ENCODE data around the gene LAYN.

LAYN gene

GRCh38 chr11:111582163-111582562 is 41.6 kb downstream of the LAYN start:
- Histone ChIP-seq H3K4me3 (ENCODE audit: low read depth in 1 of 2, low read length in 2 of 2) (no peak overlapping the region), H3K9ac (ENCODE audit: low read length) (no peak overlapping the region), H3K27me3 (ENCODE audit: control insufficient read depth in 1 of 2, insufficient read depth in 2 of 2, low read length in 2 of 2) (no peaks in the 10 kb centered on the region), H3K36me3 (ENCODE audit: insufficient read depth, low read length) (no peaks in the 10 kb centered on the region), H3K27ac (ENCODE audit: low read depth, low read length) (no peak overlapping the region), H3K4me1 (ENCODE audit: insufficient read depth, low read length) (no peaks in the 10 kb centered on the region), H3K9me3 (ENCODE audit: low read length) (no peaks in the 10 kb centered on the region)

- Histone ChIP-seq H3K9me3 (ENCODE audit: low read length) (no peaks in the 10 kb centered on the region), H3K4me1 (ENCODE audit: insufficient read depth, low read length) (no peaks in the 10 kb centered on the region), H3K4me3 (ENCODE audit: low read depth in 1 of 2, low read length in 2 of 2) (no peak overlapping the region), H3K36me3 (ENCODE audit: insufficient read depth, low read length) (no peaks in the 10 kb centered on the region), H3K27me3 (ENCODE audit: control insufficient read depth in 1 of 2, insufficient read depth in 2 of 2, low read length in 2 of 2) (no peaks in the 10 kb centered on the region), H3K9ac (ENCODE audit: low read length) (no peak overlapping the region), H3K27ac (ENCODE audit: low read depth, low read length) (no peak overlapping the region)
Observed at GRCh38 chr11:111582881-111583280, 42.4 kb downstream of the LAYN start.

GRCh38 chr11:111585371-111585770 is 44.9 kb downstream of the LAYN start:
- Histone ChIP-seq H3K4me1 (ENCODE audit: insufficient read depth, low read length) (no peaks in the 10 kb centered on the region), H3K36me3 (ENCODE audit: insufficient read depth, low read length) (no peaks in the 10 kb centered on the region), H3K9ac (ENCODE audit: low read length) (no peak overlapping the region), H3K27me3 (ENCODE audit: control insufficient read depth in 1 of 2, insufficient read depth in 2 of 2, low read length in 2 of 2) (no peaks in the 10 kb centered on the region), H3K27ac (ENCODE audit: low read depth, low read length) (no peak overlapping the region), H3K4me3 (ENCODE audit: low read depth in 1 of 2, low read length in 2 of 2) (no peak overlapping the region), H3K9me3 (ENCODE audit: low read length) (no peaks in the 10 kb centered on the region)

GRCh38 chr11:111586388-111586831 is 45.9 kb downstream of the LAYN start:
- Histone ChIP-seq H3K4me1 (ENCODE audit: insufficient read depth, low read length) (no peaks in the 10 kb centered on the region), H3K27me3 (ENCODE audit: control insufficient read depth in 1 of 2, insufficient read depth in 2 of 2, low read length in 2 of 2) (no peaks in the 10 kb centered on the region), H3K9ac (ENCODE audit: low read length) (no peak overlapping the region), H3K27ac (ENCODE audit: low read depth, low read length) (no peak overlapping the region), H3K4me3 (ENCODE audit: low read depth in 1 of 2, low read length in 2 of 2) (no peak overlapping the region), H3K36me3 (ENCODE audit: insufficient read depth, low read length) (no peaks in the 10 kb centered on the region), H3K9me3 (ENCODE audit: low read length) (no peaks in the 10 kb centered on the region)

- H3K27ac ChIP-seq (ENCODE audit: low read depth, low read length): no peak overlapping the region
- H3K36me3 ChIP-seq (ENCODE audit: insufficient read depth, low read length): no peaks in the 10 kb centered on the region
- no peak overlapping the region for H3K9ac ChIP-seq (ENCODE audit: low read length)
- no peaks in the 10 kb centered on the region for H3K9me3 ChIP-seq (ENCODE audit: low read length)
- no peak overlapping the region for H3K4me3 ChIP-seq (ENCODE audit: low read depth in 1 of 2, low read length in 2 of 2)
- no peaks in the 10 kb centered on the region for H3K27me3 ChIP-seq (ENCODE audit: control insufficient read depth in 1 of 2, insufficient read depth in 2 of 2, low read length in 2 of 2)
- no peaks in the 10 kb centered on the region for H3K4me1 ChIP-seq (ENCODE audit: insufficient read depth, low read length)
Observed at GRCh38 chr11:111589114-111589513, 48.6 kb downstream of the LAYN start.

GRCh38 chr11:111589886-111590499 is 49.5 kb downstream of the LAYN start:
- Histone ChIP-seq H3K27ac (ENCODE audit: low read depth, low read length) (no peak overlapping the region), H3K4me3 (ENCODE audit: low read depth in 1 of 2, low read length in 2 of 2) (no peak overlapping the region), H3K9me3 (ENCODE audit: low read length) (no peaks in the 10 kb centered on the region), H3K9ac (ENCODE audit: low read length) (no peak overlapping the region), H3K36me3 (ENCODE audit: insufficient read depth, low read length) (no peaks in the 10 kb centered on the region), H3K27me3 (ENCODE audit: control insufficient read depth in 1 of 2, insufficient read depth in 2 of 2, low read length in 2 of 2) (no peaks in the 10 kb centered on the region), H3K4me1 (ENCODE audit: insufficient read depth, low read length) (no peaks in the 10 kb centered on the region)

- Histone ChIP-seq H3K36me3 (ENCODE audit: insufficient read depth, low read length) (no peaks in the 10 kb centered on the region), H3K4me3 (ENCODE audit: low read depth in 1 of 2, low read length in 2 of 2) (no peak overlapping the region), H3K27ac (ENCODE audit: low read depth, low read length) (no peak overlapping the region), H3K9me3 (ENCODE audit: low read length) (no peaks in the 10 kb centered on the region), H3K27me3 (ENCODE audit: control insufficient read depth in 1 of 2, insufficient read depth in 2 of 2, low read length in 2 of 2) (no peaks in the 10 kb centered on the region), H3K4me1 (ENCODE audit: insufficient read depth, low read length) (no peaks in the 10 kb centered on the region), H3K9ac (ENCODE audit: low read length) (no peak overlapping the region)
Observed at GRCh38 chr11:111591187-111591960, 50.9 kb downstream of the LAYN start.

GRCh38 chr11:111592491-111592890 is 52.0 kb downstream of the LAYN start:
- no peaks in the 10 kb centered on the region for H3K36me3 ChIP-seq (ENCODE audit: insufficient read depth, low read length)
- no peaks in the 10 kb centered on the region for H3K4me1 ChIP-seq (ENCODE audit: insufficient read depth, low read length)
- no peaks in the 10 kb centered on the region for H3K27me3 ChIP-seq (ENCODE audit: control insufficient read depth in 1 of 2, insufficient read depth in 2 of 2, low read length in 2 of 2)
- H3K27ac ChIP-seq (ENCODE audit: low read depth, low read length): no peak overlapping the region
- H3K9me3 ChIP-seq (ENCODE audit: low read length): no peaks in the 10 kb centered on the region
- no peak overlapping the region for H3K9ac ChIP-seq (ENCODE audit: low read length)
- no peak overlapping the region for H3K4me3 ChIP-seq (ENCODE audit: low read depth in 1 of 2, low read length in 2 of 2)

GRCh38 chr11:111596319-111596718 is 55.8 kb downstream of the LAYN start:
- peaks cover under 1% of the 10 kb centered on the region for H3K4me1 ChIP-seq (ENCODE audit: insufficient read depth, low read length)
- no peak overlapping the region for H3K9ac ChIP-seq (ENCODE audit: low read length)
- H3K36me3 ChIP-seq (ENCODE audit: insufficient read depth, low read length): no peaks in the 10 kb centered on the region
- no peaks in the 10 kb centered on the region for H3K27me3 ChIP-seq (ENCODE audit: control insufficient read depth in 1 of 2, insufficient read depth in 2 of 2, low read length in 2 of 2)
- no peaks in the 10 kb centered on the region for H3K9me3 ChIP-seq (ENCODE audit: low read length)
- no peak overlapping the region for H3K4me3 ChIP-seq (ENCODE audit: low read depth in 1 of 2, low read length in 2 of 2)
- no peak overlapping the region for H3K27ac ChIP-seq (ENCODE audit: low read depth, low read length)

GRCh38 chr11:111598148-111598547 is 57.6 kb downstream of the LAYN start:
- Histone ChIP-seq H3K9me3 (ENCODE audit: low read length) (no peaks in the 10 kb centered on the region), H3K27ac (ENCODE audit: low read depth, low read length) (no peak overlapping the region), H3K36me3 (ENCODE audit: insufficient read depth, low read length) (no peaks in the 10 kb centered on the region), H3K27me3 (ENCODE audit: control insufficient read depth in 1 of 2, insufficient read depth in 2 of 2, low read length in 2 of 2) (no peaks in the 10 kb centered on the region), H3K9ac (ENCODE audit: low read length) (no peak overlapping the region), H3K4me3 (ENCODE audit: low read depth in 1 of 2, low read length in 2 of 2) (no peak overlapping the region), H3K4me1 (ENCODE audit: insufficient read depth, low read length) (peaks cover 5% of the 10 kb centered on the region)

- Histone ChIP-seq H3K9me3 (ENCODE audit: low read length) (no peaks in the 10 kb centered on the region), H3K36me3 (ENCODE audit: insufficient read depth, low read length) (no peaks in the 10 kb centered on the region), H3K27me3 (ENCODE audit: control insufficient read depth in 1 of 2, insufficient read depth in 2 of 2, low read length in 2 of 2) (no peaks in the 10 kb centered on the region), H3K9ac (ENCODE audit: low read length) (no peak overlapping the region), H3K4me1 (ENCODE audit: insufficient read depth, low read length) (peaks cover 8% of the 10 kb centered on the region), H3K27ac (ENCODE audit: low read depth, low read length) (no peak overlapping the region), H3K4me3 (ENCODE audit: low read depth in 1 of 2, low read length in 2 of 2) (no peak overlapping the region)
Observed at GRCh38 chr11:111598559-111598958, 58.0 kb downstream of the LAYN start.

GRCh38 chr11:111601636-111601978 is 61.1 kb downstream of the LAYN start:
- Histone ChIP-seq H3K27ac (ENCODE audit: low read depth, low read length) (peak overlapping the region; percentile 61), H3K27me3 (ENCODE audit: control insufficient read depth in 1 of 2, insufficient read depth in 2 of 2, low read length in 2 of 2) (no peaks in the 10 kb centered on the region), H3K4me3 (ENCODE audit: low read depth in 1 of 2, low read length in 2 of 2) (peak overlapping the region; percentile 31 to 67), H3K9ac (ENCODE audit: low read length) (peak overlapping the region; percentile 73), H3K36me3 (ENCODE audit: insufficient read depth, low read length) (no peaks in the 10 kb centered on the region), H3K9me3 (ENCODE audit: low read length) (no peaks in the 10 kb centered on the region), H3K4me1 (ENCODE audit: insufficient read depth, low read length) (peaks cover 19% of the 10 kb centered on the region)
